IPS-20b (cell line): ENCODE results near the gene PARD3.
"Not testable (repeated sequence)": the region's sequence is repeated elsewhere in the genome, so short reads cannot be mapped to it uniquely, and the experiment has no call there.

Experiments used
- H3K27ac ChIP-seq: one replicate; pipeline ENCODE4 v1.5.1; 2013; ENCODE audit warnings: low read length
- H3K27me3 ChIP-seq: 2 replicates; pipeline ENCODE4 v1.6.1; 2013; ENCODE audit warnings: mild to moderate bottlenecking, low read length, inconsistent platforms; ENCODE audit not compliant: insufficient read depth
- H3K36me3 ChIP-seq: 2 replicates; pipeline ENCODE4 v1.6.1; 2013; ENCODE audit warnings: low read depth, mild to moderate bottlenecking, inconsistent platforms, low read length, moderate library complexity; ENCODE audit not compliant: insufficient read depth
- H3K4me1 ChIP-seq: 2 replicates; pipeline ENCODE4 v1.6.1; 2013; ENCODE audit warnings: mild to moderate bottlenecking, control low read depth, inconsistent platforms, low read length, moderate library complexity; ENCODE audit not compliant: insufficient read depth
- H3K4me3 ChIP-seq: 2 replicates; pipeline ENCODE4 v1.5.1; 2013; ENCODE audit warnings: mild to moderate bottlenecking, low read length, inconsistent platforms
- H3K9ac ChIP-seq: 2 replicates; pipeline ENCODE4 v1.6.1; 2013; ENCODE audit warnings: low read depth, mild to moderate bottlenecking, inconsistent platforms, low read length, moderate library complexity
- H3K9me3 ChIP-seq: 2 replicates; pipeline ENCODE4 v1.6.1; 2013; ENCODE audit warnings: mild to moderate bottlenecking, low read depth, low read length, inconsistent platforms; ENCODE audit not compliant: insufficient read depth

The PARD3 gene

GRCh38 chr10:34427158-34427910 lies 387.8 kb downstream of the PARD3 start:
- H3K27ac ChIP-seq, H3K36me3 ChIP-seq, H3K9me3 ChIP-seq, H3K27me3 ChIP-seq: not testable (repeated sequence)
- Histone ChIP-seq H3K4me1 (peaks cover 49% of the 10 kb centered on the region), H3K9ac (peak overlapping the region; percentile 15; the same call in 1 of the 2 replicates), H3K4me3 (peak overlapping the region; percentile 62)

GRCh38 chr10:34426538-34427157 lies 388.4 kb downstream of the PARD3 start:
- not testable (repeated sequence) for H3K27me3 ChIP-seq, H3K9ac ChIP-seq, H3K27ac ChIP-seq, H3K36me3 ChIP-seq, H3K9me3 ChIP-seq
- H3K4me3 ChIP-seq, result peak overlapping the region; percentile 10; the same call in 1 of the 2 replicates
- H3K4me1 ChIP-seq, result peaks cover 52% of the 10 kb centered on the region

GRCh38 chr10:34426041-34426440 lies 389.1 kb downstream of the PARD3 start:
- Histone ChIP-seq H3K9me3 (no peaks in the 10 kb centered on the region), H3K4me1 (peaks cover 52% of the 10 kb centered on the region), H3K9ac (no peak overlapping the region), H3K36me3 (no peaks in the 10 kb centered on the region), H3K27ac (no peak overlapping the region), H3K27me3 (no peaks in the 10 kb centered on the region), H3K4me3 (no peak overlapping the region)

- Histone ChIP-seq H3K4me3 (no peak overlapping the region), H3K9ac (no peak overlapping the region), H3K27ac (no peak overlapping the region), H3K27me3 (no peaks in the 10 kb centered on the region), H3K4me1 (peaks cover 57% of the 10 kb centered on the region), H3K9me3 (no peaks in the 10 kb centered on the region), H3K36me3 (no peaks in the 10 kb centered on the region)
These were observed 391.1 kb downstream of the PARD3 start for GRCh38 chr10:34423673-34424625.

GRCh38 chr10:34420795-34421194 lies 394.3 kb downstream of the PARD3 start:
- peaks cover 35% of the 10 kb centered on the region for H3K4me1 ChIP-seq

GRCh38 chr10:34420273-34420672 lies 394.8 kb downstream of the PARD3 start:
- peaks cover 31% of the 10 kb centered on the region for H3K4me1 ChIP-seq
- H3K36me3 ChIP-seq, result no peaks in the 10 kb centered on the region
- H3K9ac ChIP-seq, result no peak overlapping the region
- H3K27ac ChIP-seq, result no peak overlapping the region
- H3K9me3 ChIP-seq, result no peaks in the 10 kb centered on the region
- no peaks in the 10 kb centered on the region for H3K27me3 ChIP-seq
- no peak overlapping the region for H3K4me3 ChIP-seq

More at GRCh38 chr10:34420795-34421194, 394.3 kb downstream of the PARD3 start:
- Histone ChIP-seq H3K9ac (no peak overlapping the region), H3K4me3 (no peak overlapping the region), H3K9me3 (no peaks in the 10 kb centered on the region), H3K27me3 (no peaks in the 10 kb centered on the region), H3K36me3 (no peaks in the 10 kb centered on the region), H3K27ac (no peak overlapping the region)

- H3K4me3 ChIP-seq, result no peak overlapping the region
- H3K27me3 ChIP-seq, result no peaks in the 10 kb centered on the region
- H3K36me3 ChIP-seq, result no peaks in the 10 kb centered on the region
- no peak overlapping the region for H3K9ac ChIP-seq
- H3K9me3 ChIP-seq, result no peaks in the 10 kb centered on the region
- peaks cover 23% of the 10 kb centered on the region for H3K4me1 ChIP-seq
- H3K27ac ChIP-seq, result no peak overlapping the region
These were observed 400.1 kb downstream of the PARD3 start for GRCh38 chr10:34415039-34415438.

- no peaks in the 10 kb centered on the region for H3K36me3 ChIP-seq
- H3K4me1 ChIP-seq, result peaks cover 19% of the 10 kb centered on the region
- H3K4me3 ChIP-seq, result peak overlapping the region; percentile 22; the same call in 1 of the 2 replicates
- H3K27me3 ChIP-seq, result no peaks in the 10 kb centered on the region
- H3K9me3 ChIP-seq, result no peaks in the 10 kb centered on the region
- H3K9ac ChIP-seq, result no peak overlapping the region
- no peak overlapping the region for H3K27ac ChIP-seq
These were observed 401.1 kb downstream of the PARD3 start for GRCh38 chr10:34413756-34414587.

GRCh38 chr10:34413214-34413613 lies 401.9 kb downstream of the PARD3 start:
- no peaks in the 10 kb centered on the region for H3K36me3 ChIP-seq
- no peaks in the 10 kb centered on the region for H3K9me3 ChIP-seq
- H3K4me1 ChIP-seq, result peaks cover 19% of the 10 kb centered on the region
- H3K4me3 ChIP-seq, result peak overlapping the region; percentile 22; the same call in 1 of the 2 replicates
- H3K27ac ChIP-seq, result no peak overlapping the region
- no peaks in the 10 kb centered on the region for H3K27me3 ChIP-seq
- no peak overlapping the region for H3K9ac ChIP-seq

- Histone ChIP-seq H3K27me3 (no peaks in the 10 kb centered on the region), H3K27ac (no peak overlapping the region), H3K4me3 (no peak overlapping the region), H3K9me3 (no peaks in the 10 kb centered on the region), H3K36me3 (no peaks in the 10 kb centered on the region), H3K9ac (no peak overlapping the region), H3K4me1 (peaks cover 15% of the 10 kb centered on the region)
These were observed 406.1 kb downstream of the PARD3 start for GRCh38 chr10:34408956-34409355.

- no peaks in the 10 kb centered on the region for H3K27me3 ChIP-seq
- no peaks in the 10 kb centered on the region for H3K36me3 ChIP-seq
- H3K27ac ChIP-seq, result no peak overlapping the region
- H3K9ac ChIP-seq, result no peak overlapping the region
- no peak overlapping the region for H3K4me3 ChIP-seq
- no peaks in the 10 kb centered on the region for H3K9me3 ChIP-seq
- H3K4me1 ChIP-seq, result peaks cover 11% of the 10 kb centered on the region
These were observed 406.7 kb downstream of the PARD3 start for GRCh38 chr10:34408381-34408780.
